Activated CD4-positive, CD25-positive, alpha-beta regulatory T cell treated with anti-CD3 and anti-CD28 coated beads, Interleukin-2, amount 50 U/mL, for 72 hours (primary cell): ENCODE results near the gene USPL1.
"Not testable (repeated sequence)": the region's sequence is repeated elsewhere in the genome, so short reads cannot be mapped to it uniquely, and the experiment has no call there.

ENCODE experiments used
- DNase-seq: peaks from one replicate; pipeline ENCODE4 v3.0.0; 2021

USPL1 gene

DNA sequence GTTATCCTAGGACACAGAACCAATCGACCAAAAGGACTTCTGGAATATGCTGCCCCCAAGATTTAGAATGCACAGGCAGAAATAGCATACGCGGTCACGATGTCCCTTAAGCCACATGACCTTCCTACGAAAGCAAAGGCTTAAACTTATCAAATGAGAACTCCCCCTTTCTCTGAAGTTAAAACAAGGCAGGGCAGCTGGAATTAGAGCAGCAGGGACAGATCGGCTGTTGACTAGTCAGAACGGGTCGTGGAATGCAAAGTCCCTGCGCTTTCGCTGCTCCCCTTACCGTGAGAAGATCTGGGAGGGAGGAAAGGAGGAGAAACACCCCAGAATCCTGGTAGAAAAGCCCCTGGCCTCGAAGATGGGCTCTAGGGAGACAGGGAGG lies 799 bp upstream of the USPL1 start:
- DNase-seq, result no peak

DNA sequence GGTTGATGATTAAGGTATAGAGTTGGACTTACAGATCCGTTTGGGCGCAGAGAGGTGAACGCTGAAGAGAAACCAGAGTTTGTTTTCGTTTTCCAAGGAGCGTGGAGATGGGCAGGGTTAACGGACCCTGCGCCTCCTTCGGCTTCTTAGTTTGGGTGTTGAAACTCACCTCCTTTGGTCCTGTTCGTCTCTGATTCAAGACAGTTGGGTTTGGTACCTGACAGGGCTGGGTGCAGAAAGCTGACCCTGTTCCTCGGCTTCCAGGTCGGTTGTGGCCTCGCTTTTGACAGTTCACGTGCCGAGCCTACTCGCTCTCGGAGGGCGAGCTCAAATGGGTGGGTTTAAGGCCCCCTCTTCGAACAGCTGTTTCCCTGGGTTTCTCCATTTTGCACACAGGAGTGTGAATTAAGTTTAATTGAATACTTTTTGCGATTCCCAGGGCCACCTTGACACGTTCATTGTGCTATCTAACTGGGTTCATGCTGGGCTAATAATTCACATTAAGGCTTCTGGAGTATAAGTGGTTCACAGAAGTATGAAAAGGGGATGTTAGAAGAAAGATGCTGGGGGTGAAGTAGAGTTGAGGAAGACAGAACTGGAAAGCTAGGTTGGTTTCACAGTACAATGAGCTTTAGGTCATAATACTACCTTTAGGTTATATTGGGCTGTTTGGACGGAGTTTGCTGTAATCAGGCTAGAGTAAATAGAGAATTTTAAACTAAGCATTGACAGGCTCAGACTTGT lies 638 bp downstream of the USPL1 start:
- DNase-seq, result peak; percentile 36

DNA sequence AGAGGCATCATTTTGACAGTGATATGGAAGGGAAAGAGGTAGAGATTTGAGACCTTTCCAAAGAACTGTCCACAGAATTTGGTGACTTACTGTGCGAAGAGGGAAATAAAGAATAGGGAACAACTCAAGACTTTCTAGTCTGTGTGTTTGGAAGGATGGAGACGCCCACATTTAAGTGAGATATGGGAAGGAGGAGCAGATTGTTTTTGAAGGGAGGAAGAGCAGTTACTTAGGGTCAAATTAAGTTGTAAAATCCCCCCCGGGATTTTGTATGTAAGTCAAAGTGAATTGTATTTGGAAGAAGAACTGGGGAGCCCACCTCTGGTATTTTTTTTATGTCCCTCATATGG lies 1.2 kb downstream of the USPL1 start:
- DNase-seq, result no peak

- DNase-seq, result no peak
These were observed 2.0 kb downstream of the USPL1 start for GRCh38 chr13:30619731-30620130.

- no peak for DNase-seq
These were observed 3.2 kb downstream of the USPL1 start for GRCh38 chr13:30620941-30621340.

DNA sequence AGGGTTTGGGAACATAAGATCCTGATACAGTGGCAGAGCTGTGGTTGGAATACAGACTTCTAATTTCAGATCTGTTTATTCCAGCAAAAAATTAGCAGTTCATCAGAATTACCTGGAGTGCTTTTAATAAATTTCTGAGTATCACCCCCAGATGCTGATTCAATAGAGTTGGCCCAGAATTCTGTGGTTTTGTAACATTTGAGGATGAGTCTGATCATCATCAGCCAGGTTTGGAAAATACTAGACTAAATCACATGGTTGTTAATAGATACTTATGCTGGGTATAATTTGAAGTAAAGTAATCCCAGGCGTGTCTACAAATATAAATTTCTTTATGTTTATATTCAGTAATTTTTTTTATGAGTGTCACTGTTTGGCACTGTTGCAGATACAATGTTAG lies 4.8 kb downstream of the USPL1 start:
- no peak for DNase-seq

DNA sequence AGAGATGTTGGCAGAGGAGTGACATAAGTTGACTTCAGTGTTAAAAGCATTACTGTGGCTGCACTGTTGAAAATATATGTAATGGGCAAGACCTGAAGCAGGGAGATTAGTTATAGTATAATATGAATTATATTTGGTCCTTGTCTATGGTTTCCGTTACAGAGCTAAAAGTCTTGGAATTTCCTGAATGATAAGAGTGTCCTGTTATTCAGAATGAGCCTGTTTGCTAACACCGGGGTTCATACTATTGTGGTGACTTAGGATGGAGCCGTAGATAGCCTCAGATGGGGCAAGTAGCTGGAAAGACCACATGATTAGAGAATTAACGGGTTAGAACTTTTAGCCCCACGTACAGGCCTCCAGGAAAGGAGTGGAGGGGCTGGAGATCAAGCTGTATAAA lies 5.7 kb downstream of the USPL1 start:
- no peak for DNase-seq

DNA sequence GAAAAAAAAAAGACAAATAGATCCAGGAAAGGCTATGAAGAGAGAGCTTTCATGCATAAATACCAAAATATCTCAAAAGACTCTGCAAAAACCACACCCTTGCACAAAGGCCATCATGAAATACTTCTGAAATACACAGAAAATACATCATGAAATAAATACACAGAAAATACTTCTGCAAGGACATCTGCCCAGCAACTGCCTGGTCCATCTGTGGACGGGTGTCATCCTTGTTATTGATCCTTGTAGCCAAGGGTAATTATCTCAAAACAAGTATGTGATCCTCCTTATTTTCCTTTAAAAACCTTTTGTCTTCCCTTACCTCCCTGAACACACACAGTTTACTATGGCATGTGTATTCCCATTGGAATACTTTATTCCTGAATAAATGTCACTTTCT lies 6.9 kb downstream of the USPL1 start:
- DNase-seq, result no peak

- DNase-seq, result no peak
These were observed 11.8 kb downstream of the USPL1 start for GRCh38 chr13:30629527-30629926.

DNA sequence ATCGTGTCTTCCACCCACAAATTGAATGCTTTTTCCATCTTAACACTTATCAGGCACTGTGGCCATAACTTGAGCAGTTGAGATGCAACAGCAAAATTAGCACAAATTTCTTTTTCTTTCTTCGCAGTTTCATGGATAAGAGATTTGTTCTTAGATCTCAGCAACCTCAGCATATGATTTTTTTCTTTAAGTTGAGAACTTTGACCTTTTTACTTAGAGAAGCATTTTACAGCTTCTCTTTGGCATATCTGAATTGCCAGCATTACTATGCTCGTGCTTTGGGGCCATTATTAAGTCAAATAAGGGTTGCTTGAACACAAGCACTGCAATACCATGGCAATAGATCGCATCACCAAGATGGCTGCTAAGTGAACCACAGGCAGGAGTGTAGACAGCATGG lies 16.1 kb downstream of the USPL1 start:
- DNase-seq, result no peak

DNA sequence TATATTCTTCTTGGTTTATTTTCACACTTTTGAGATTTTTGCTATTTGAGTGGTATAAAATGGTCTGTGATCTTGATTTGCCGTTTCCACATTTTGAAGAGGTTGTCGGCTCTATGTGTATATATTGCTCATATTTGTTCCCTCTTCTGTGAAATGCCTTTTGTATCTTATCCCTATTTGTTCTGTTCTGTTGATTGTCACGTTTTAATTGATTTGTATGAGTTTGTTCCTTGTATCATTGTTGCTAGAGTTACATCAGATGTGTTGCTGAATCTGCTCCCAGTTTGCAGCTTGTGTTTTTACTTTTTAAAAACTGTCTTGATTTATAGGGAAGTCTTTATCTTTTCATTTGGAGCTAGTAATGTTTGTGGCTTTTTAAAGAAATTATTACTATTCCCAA lies 17.1 kb downstream of the USPL1 start:
- DNase-seq, result no peak

- DNase-seq, result no peak
These were observed 20.6 kb downstream of the USPL1 start for GRCh38 chr13:30638301-30638700.

DNA sequence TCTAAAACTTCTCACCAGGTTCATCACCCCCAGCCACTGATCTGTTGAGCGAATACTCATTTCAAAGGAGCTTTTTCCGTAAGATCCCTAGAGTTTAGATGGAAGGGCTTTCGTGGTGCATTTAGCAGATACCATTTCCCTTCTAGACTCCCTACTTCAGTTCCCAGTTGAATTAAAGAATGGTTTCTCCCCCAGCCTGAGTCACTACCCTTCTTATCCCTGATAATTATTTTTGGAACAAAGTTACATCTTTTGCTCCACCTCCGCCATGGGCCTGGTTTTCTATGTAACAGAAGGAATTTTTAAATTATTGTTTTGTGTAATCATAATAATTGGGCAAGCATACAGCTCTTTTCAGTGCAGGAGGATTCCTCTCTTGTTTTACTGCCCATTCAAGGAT lies 22.0 kb downstream of the USPL1 start:
- DNase-seq, result no peak

DNA sequence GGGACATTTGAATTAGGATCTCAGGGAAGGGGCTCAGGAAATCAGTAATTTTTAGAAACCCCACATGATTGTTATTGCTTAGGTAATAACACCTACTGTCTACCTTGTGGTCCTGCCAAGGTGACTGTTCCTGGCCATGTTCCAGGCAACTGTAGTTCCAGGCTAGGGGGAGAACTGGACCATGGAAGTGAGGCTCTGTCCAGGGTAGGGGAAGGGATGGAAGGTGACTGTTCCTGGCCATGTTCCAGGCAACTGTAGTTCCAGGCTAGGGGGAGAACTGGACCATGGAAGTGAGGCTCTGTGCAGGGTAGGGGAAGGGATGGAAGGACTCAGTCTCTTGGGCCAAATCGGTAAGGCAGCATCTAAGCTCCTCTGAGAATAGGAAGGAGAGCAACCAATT lies 23.5 kb downstream of the USPL1 start:
- not testable (repeated sequence) for DNase-seq

GRCh38 chr13:30645629-30646028 lies 27.9 kb downstream of the USPL1 start:
- no peak for DNase-seq

DNA sequence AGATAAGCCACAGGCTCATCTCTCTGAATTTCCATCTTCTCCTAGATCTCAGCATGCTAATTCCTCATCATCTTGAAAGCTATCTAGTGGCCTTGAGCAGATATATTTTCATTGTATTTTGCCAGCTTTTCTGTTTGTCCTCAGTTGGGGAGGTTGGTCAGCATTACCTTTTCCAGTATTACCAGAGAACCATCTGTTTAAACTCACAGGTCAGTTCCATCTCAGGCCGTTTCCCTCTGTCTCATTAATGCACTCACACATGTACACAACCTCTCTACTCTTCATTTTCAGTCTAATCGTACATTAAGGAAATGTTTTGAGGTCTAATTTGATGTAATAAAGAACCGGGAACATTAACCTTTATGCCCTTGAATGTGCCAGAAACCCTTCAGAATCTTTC lies 29.7 kb downstream of the USPL1 start:
- no peak for DNase-seq

DNA sequence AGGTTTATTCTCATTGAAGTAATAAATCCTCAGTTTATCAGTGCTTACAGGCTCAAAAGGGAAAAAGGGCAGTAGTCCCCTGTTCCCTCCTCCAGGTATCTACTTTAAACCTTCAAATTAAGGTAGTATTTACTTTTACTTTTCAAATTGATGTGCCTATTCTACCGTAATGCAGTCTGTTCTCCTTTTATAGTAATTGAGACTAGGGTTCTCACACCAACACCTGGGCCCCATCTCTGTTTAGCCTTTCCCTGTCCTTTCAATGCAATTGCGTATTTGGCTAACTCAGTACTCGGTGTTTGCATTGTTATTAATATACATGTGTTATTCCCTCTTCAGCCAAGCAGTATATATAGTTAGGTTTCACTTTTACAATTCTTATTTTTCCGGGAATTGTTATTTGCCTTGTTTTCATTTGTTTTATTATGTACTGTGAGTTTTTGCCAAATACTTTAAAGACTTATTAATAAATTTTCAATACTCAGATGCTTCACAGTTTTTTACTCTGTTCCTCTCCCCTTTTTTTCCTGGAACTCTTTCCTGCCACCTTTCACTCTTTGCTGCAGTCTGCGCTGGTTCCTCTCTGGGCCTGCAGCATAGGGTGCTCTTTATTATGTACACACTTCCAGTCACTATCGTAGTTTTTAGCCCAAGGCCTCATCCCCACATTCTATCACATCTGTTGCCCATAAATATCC lies 30.3 kb downstream of the USPL1 start:
- no peak for DNase-seq

GRCh38 chr13:30648522-30649012 lies 30.8 kb downstream of the USPL1 start:
- DNase-seq, result no peak

DNA sequence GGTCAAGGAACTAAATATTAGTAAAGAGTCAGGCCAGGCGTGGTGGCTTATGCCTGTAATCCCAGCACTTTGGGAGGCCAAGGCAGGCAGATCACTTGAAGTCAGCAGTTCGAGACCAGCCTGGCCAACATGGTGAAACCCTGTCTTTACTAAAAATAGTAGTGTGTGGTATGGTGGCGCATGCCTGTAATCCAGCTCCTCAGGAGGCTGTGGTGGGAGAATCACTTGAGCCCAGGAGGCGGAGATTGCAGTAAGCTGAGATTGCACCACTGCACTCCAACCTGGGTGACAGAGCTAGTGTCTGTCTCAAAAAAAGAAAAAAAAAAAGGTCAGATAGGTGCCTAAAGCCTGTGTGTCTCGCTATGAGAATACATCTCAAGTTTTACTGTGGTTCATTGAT lies 33.9 kb downstream of the USPL1 start:
- DNase-seq, result not testable (repeated sequence)

GRCh38 chr13:30652746-30653386 lies 35.1 kb downstream of the USPL1 start:
- DNase-seq, result no peak

- no peak for DNase-seq
These were observed 36.7 kb downstream of the USPL1 start for GRCh38 chr13:30654430-30654829.

DNA sequence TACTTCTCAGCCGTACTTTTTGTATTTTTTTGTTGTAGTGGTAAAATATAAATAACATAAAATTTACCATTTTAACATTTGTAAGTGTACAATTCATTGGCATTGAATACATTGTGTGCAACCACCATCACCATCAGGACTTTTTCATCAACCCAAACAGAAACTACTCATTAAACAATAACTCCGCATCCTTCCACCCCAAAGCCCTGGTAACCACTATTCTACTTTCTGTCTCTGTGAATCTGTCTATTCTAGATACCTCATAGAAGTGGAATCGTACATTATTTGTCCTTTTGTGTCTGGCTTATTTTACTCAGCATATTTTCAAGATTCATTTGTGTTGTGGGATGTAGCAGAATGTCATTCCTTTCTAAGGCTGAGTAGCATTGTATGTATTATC lies 38.5 kb downstream of the USPL1 start:
- DNase-seq, result no peak

DNA sequence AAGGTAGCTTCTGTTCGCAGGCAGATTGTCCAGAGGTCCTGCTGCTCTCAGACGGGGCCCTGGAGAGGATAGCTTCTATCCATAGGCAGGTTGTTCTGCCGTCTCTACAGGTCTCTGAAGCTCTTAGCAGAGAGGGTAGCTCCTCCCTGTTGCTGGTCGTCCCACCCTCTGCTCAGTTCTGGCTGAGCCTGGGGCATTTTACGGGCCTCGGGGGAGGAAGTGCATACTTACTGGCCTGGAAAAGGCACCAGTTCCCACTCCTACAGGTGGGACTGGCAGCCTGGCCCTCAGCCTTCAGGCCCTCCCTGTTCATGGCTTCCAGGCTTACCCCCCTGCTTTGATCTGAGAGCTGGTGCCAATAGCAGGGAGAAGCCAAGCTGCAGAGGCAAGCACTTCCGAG lies 42.3 kb downstream of the USPL1 start:
- DNase-seq, result no peak

GRCh38 chr13:30660796-30661195 lies 43.1 kb downstream of the USPL1 start:
- DNase-seq, result no peak
